HG03558 (cell line): ENCODE results near the gene PBX3.

Source experiments
- ATAC-seq: cut with Tn5 transposase; IDR thresholded peaks from one replicate; pipeline ENCODE4 v1.9.1; 2021; ENCODE audit warnings: moderate number of reproducible peaks; ENCODE audit not compliant: unreplicated experiment; ENCODE audit errors: extremely low read depth

The PBX3 gene

GRCh38 chr9:126001581-126002225 is 254.5 kb downstream of the PBX3 start:
- no peak for ATAC-seq

GRCh38 chr9:126002476-126003350 is 255.5 kb downstream of the PBX3 start:
- no peak for ATAC-seq

GRCh38 chr9:126009047-126009446 is 261.9 kb downstream of the PBX3 start:
- no peak for ATAC-seq

- no peak for ATAC-seq
Measured at GRCh38 chr9:126014726-126015125, 267.6 kb downstream of the PBX3 start.

GRCh38 chr9:126015424-126015823 is 268.3 kb downstream of the PBX3 start:
- no peak for ATAC-seq

- ATAC-seq = no peak
Measured at GRCh38 chr9:126016579-126017290, 269.6 kb downstream of the PBX3 start.
